ENCODE data around the gene BLVRB. TPM values are rescaled to one million over a fixed set of nuclear protein-coding genes. Genes with fewer than 3 reads are reported as not detected.
"Not testable (repeated sequence)": the region's sequence is repeated elsewhere in the genome, so short reads cannot be mapped to it uniquely, and the experiment has no call there.

The BLVRB gene
- total RNA-seq, 4 donors from 2014 or later: 159 to 223 (median 194) TPM

- Histone ChIP-seq H3K4me1 (peaks cover 32 to 55% (median 46%) of the 10 kb centered on the region in 4 donors), H3K36me3 (peaks cover 9 to 25% (median 22%) of the 10 kb centered on the region in 4 donors), H3K27me3 (no peaks in the 10 kb centered on the region), H3K27ac (replicated peaks in 1 of 4) (peak overlapping the region in 2 of 4 donors; percentile 3 to 27), H3K4me3 (no peak overlapping the region), H3K9me3 (no peaks in the 10 kb centered on the region)
- intact Hi-C loops (cut with DNase I): no loop called here
- TF ChIP-seq POLR2AphosphoS5 (IDR thresholded peaks at IDR 0.05) (no peak), EP300 (IDR thresholded peaks at IDR 0.05) (no peak), POLR2A (IDR thresholded peaks at IDR 0.05; ENCODE audit: low read depth) (no peak)
- TF ChIP-seq, protein P1, sequence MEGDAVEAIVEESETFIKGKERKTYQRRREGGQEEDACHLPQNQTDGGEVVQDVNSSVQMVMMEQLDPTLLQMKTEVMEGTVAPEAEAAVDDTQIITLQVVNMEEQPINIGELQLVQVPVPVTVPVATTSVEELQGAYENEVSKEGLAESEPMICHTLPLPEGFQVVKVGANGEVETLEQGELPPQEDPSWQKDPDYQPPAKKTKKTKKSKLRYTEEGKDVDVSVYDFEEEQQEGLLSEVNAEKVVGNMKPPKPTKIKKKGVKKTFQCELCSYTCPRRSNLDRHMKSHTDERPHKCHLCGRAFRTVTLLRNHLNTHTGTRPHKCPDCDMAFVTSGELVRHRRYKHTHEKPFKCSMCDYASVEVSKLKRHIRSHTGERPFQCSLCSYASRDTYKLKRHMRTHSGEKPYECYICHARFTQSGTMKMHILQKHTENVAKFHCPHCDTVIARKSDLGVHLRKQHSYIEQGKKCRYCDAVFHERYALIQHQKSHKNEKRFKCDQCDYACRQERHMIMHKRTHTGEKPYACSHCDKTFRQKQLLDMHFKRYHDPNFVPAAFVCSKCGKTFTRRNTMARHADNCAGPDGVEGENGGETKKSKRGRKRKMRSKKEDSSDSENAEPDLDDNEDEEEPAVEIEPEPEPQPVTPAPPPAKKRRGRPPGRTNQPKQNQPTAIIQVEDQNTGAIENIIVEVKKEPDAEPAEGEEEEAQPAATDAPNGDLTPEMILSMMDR (IDR thresholded peaks at IDR 0.05): no peak
- DNase-seq (ENCODE audit: extremely low spot score): no peak
- 97% methylated on average over 3 of the region's 3 CpGs for WGBS
These were observed 27.3 kb downstream of the BLVRB start for GRCh38 chr19:40438284-40438683.

DNA sequence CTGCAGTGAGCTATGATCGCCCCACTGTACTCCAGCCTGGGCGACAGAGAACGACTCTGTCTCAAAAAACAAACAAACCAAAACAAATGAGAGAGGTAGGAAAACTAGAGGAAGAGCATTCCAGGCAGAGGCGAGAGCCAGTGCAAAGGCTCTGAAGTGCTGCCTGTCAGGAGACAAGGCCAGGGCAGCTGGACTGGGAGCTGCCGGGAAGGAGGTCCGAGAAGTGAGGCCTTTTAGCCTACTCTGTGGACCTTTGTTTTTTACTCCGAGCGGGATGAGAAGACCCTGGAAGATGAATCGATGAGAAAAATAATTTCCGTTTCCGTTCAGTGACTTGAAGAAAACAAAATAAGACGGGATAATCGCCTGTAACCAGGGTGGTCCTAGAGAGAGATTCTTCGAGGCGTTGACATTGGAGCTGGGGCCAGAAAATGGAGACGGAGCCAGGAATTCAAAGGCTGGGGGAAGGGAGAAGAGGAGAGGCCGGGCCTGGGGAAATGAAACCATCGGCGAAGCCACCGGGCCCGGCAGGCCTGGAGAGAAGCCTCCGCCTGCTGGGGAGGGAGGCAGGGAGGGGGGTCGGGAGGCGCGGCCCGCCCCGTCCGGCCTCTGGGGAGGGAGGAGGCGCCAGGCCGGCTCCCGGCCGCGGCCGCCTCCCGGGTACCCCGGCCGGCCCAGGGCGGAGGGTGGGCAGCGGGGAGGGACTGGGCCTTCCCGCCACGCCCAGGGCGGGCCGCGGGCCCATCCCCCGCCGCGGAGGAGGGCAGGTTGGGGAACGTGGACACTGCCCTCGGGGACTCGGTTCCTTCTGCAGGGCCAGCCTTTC lies 31.9 kb downstream of the BLVRB start:
- WGBS: under 1% methylated on average over 37 of the region's 50 CpGs
- Histone ChIP-seq H3K27ac (replicated peaks in 1 of 4) (peak overlapping the region; percentile 87 to 91 (median 90)), H3K27me3 (no peaks in the 10 kb centered on the region), H3K4me3 (peak overlapping the region; percentile 48 to 61 (median 57)), H3K36me3 (no peaks in the 10 kb centered on the region), H3K9me3 (no peaks in the 10 kb centered on the region), H3K4me1 (peaks cover 22 to 33% (median 30%) of the 10 kb centered on the region in 4 donors)
- peak; percentile 70 to 79 for TF ChIP-seq POLR2AphosphoS5 (IDR thresholded peaks at IDR 0.05)
- no peak for TF ChIP-seq POLR2A (IDR thresholded peaks at IDR 0.05; ENCODE audit: low read depth)
- intact Hi-C loops (cut with DNase I): no loop called here
- DNase-seq (ENCODE audit: extremely low spot score): no peak

GRCh38 chr19:40432760-40433159 lies 32.8 kb downstream of the BLVRB start:
- DNase-seq (ENCODE audit: extremely low spot score); H3K36me3 ChIP-seq; H3K27me3 ChIP-seq; intact Hi-C loops (cut with DNase I); H3K9me3 ChIP-seq: not testable (repeated sequence)
- Histone ChIP-seq H3K4me3 (peak overlapping the region; percentile 48 to 61 (median 57)), H3K27ac (replicated peaks in 1 of 4) (peak overlapping the region; percentile 87 to 91 (median 90)), H3K4me1 (peaks cover 22 to 33% (median 30%) of the 10 kb centered on the region in 4 donors)
- 33% methylated on average over 7 of the region's 7 CpGs for WGBS

DNA sequence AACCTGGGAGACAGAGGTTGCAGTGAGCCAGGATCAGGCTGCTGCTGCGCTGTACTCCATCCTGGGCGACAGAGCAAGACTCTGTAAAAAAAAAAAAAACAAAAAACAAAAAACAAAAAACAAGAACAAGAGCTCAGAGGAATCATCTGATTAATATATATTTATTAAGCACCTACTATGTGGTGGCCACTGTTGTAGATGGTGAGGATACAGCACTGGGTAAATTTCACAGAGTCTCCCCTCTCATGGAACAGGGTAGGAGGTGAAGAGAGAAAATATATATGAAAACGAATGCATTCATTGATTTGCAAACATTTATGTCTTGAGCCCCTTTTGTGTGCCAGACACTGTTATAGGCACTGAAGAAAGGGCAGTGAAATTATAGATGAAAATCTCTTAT lies 33.8 kb downstream of the BLVRB start:
- WGBS: 92% methylated on average over 3 of the region's 3 CpGs

GRCh38 chr19:40430242-40430641 lies 35.3 kb downstream of the BLVRB start:
- H3K27me3 ChIP-seq; H3K27ac ChIP-seq (replicated peaks in 1 of 4); intact Hi-C loops (cut with DNase I); H3K36me3 ChIP-seq; H3K9me3 ChIP-seq; DNase-seq (ENCODE audit: extremely low spot score); H3K4me3 ChIP-seq: not testable (repeated sequence)
- peaks cover 28 to 41% (median 38%) of the 10 kb centered on the region in 4 donors for H3K4me1 ChIP-seq
- 94% methylated on average over 10 of the region's 10 CpGs for WGBS

More for the DNA sequence above, 33.8 kb downstream of the BLVRB start:
- Histone ChIP-seq H3K4me3 (no peak overlapping the region), H3K9me3 (no peaks in the 10 kb centered on the region), H3K27ac (replicated peaks in 1 of 4) (peak overlapping the region; percentile 87 to 91 (median 90)), H3K27me3 (no peaks in the 10 kb centered on the region), H3K4me1 (peaks cover 24 to 36% (median 32%) of the 10 kb centered on the region in 4 donors), H3K36me3 (no peaks in the 10 kb centered on the region)
- DNase-seq (ENCODE audit: extremely low spot score): no peak
- intact Hi-C loops (cut with DNase I): no loop called here
- TF ChIP-seq, protein P1 (IDR thresholded peaks at IDR 0.05): no peak
- no peak for TF ChIP-seq POLR2AphosphoS5 (IDR thresholded peaks at IDR 0.05)
- TF ChIP-seq EP300 (IDR thresholded peaks at IDR 0.05): no peak
- TF ChIP-seq POLR2A (IDR thresholded peaks at IDR 0.05; ENCODE audit: low read depth): no peak

- H3K4me1 ChIP-seq: peaks cover 26 to 42% (median 39%) of the 10 kb centered on the region in 4 donors
- H3K27ac ChIP-seq (replicated peaks in 1 of 4); intact Hi-C loops (cut with DNase I); DNase-seq (ENCODE audit: extremely low spot score); H3K4me3 ChIP-seq; H3K9me3 ChIP-seq; H3K36me3 ChIP-seq; H3K27me3 ChIP-seq: not testable (repeated sequence)
- WGBS: 97% methylated on average over 7 of the region's 7 CpGs
These were observed 37.3 kb downstream of the BLVRB start for GRCh38 chr19:40428197-40428596.

All from esophagus muscularis mucosa (tissue), 4 donors.